K562 (cell line): ENCODE data around the gene SP6. TPM values are rescaled to one million over a fixed set of nuclear protein-coding genes. Genes with fewer than 3 reads are reported as not detected.

Experiments used
- E2F6 ChIP-seq, 2 experiments: IDR thresholded peaks; 2 replicates each; pipeline ENCODE4 v1.6.1; 2011; ENCODE audit warnings: borderline replicate concordance in 1 of 2, control low read depth in 1 of 2, low read depth in 1 of 2, low read length in 1 of 2, mild to moderate bottlenecking in 1 of 2, mixed read lengths in 1 of 2, moderate library complexity in 1 of 2; ENCODE audit not compliant: insufficient read depth in 1 of 2, insufficient read length in 1 of 2, poor library complexity in 1 of 2, severe bottlenecking in 1 of 2; ENCODE audit errors: extremely low read depth in 1 of 2
- FOXK1 ChIP-seq: sonication (generic); formaldehyde crosslinking; IDR thresholded peaks from 2 replicates; pipeline ENCODE4 v1.8.0; 2022; ENCODE audit warnings: missing genetic modification reagents, mild to moderate bottlenecking, borderline replicate concordance
- FOXK2 ChIP-seq, 2 experiments: fragments of 450-650 bp; IDR thresholded peaks in 1 of 2; conservative IDR thresholded peaks in 1 of 2; 2 replicates each; pipeline ENCODE4 v1.6.1; 2016; ENCODE audit warnings: low read depth in 2 of 2, mild to moderate bottlenecking in 1 of 2
- KDM5B ChIP-seq: fragments of 200-600 bp; sonication (generic); IDR thresholded peaks from 2 replicates; pipeline ENCODE4 v1.6.1; 2012; ENCODE audit warnings: low read depth, mild to moderate bottlenecking, moderate library complexity, low read length, control low read depth, inconsistent platforms; ENCODE audit not compliant: insufficient replicate concordance
- KLF1 ChIP-seq: fragments of 450-650 bp; IDR thresholded peaks from 2 replicates; pipeline ENCODE4 v1.6.1; 2016; ENCODE audit warnings: missing genetic modification characterization, missing compliant biosample characterization
- MNT ChIP-seq, 2 experiments: fragments of 450-650 bp; conservative IDR thresholded peaks; 2 replicates each; pipeline ENCODE4 v1.6.1; 2017; ENCODE audit warnings: mild to moderate bottlenecking in 2 of 2, moderate library complexity in 2 of 2
- NR3C1 ChIP-seq: sonication (generic); formaldehyde crosslinking; IDR thresholded peaks from 2 replicates; pipeline ENCODE4 v1.8.1; 2022; ENCODE audit warnings: missing genetic modification reagents
- SAP30 ChIP-seq: fragments of 200-600 bp; sonication (generic); IDR thresholded peaks from 2 replicates; pipeline ENCODE4 v1.6.1; 2012; ENCODE audit warnings: borderline replicate concordance, low read depth, mild to moderate bottlenecking, moderate library complexity, low read length, control low read depth, inconsistent platforms; ENCODE audit not compliant: insufficient read depth, poor library complexity, severe bottlenecking
- ZBED1 ChIP-seq: IDR thresholded peaks from 2 replicates; pipeline ENCODE4 v1.6.1; 2014
- polyA plus RNA-seq, 8 experiments: library from polyadenylated mRNA; depleted of rRNA in 4 of 8; stranded (reverse) in 5 of 8; unstranded in 3 of 8; fragments of >200 nt; fragmentation: Nextera tagmentation in 2 of 8; fragmentation: Illumina TruSeq in 1 of 8; extraction: Ambion mirVana in 2 of 8; extraction: Trizol in 1 of 8; gene quantifications; 2 replicates each; pipeline versions ENCODE4 v1.2.1 to v1.2.3, GENCODE V29; 2011 to 2014; ENCODE audit warnings: inconsistent platforms in 1 of 8, missing spikeins in 1 of 8
- total RNA-seq, 7 experiments: library from RNA; depleted of rRNA in 6 of 7; stranded (reverse); fragments of >200 nt in 6 of 7; fragmentation: Illumina TruSeq in 2 of 7; extraction: Trizol in 2 of 7; gene quantifications; 2 replicates each; pipeline versions ENCODE4 v1.2.1 to v1.2.3, GENCODE V29; 2011 to 2021; ENCODE audit warnings: low replicate concordance in 1 of 7
- TF ChIP-seq, protein P1 (sequence below): fragments of 450-650 bp; IDR thresholded peaks from 2 replicates; pipeline ENCODE4 v1.6.1; 2016
- TF ChIP-seq, protein P2 (sequence below): fragments of 200-800 bp; sonication (Bioruptor generic); IDR thresholded peaks from 2 replicates; pipeline ENCODE4 v1.6.1; 2016; ENCODE audit warnings: missing genetic modification characterization, missing compliant biosample characterization

The SP6 gene
- total and polyA plus RNA-seq, 9 of the 15 experiments (the other 6 are each of a cell fraction or from before 2014, with no cell fraction given): 0.11 to 7.9 (median 2.2) TPM

DNA sequence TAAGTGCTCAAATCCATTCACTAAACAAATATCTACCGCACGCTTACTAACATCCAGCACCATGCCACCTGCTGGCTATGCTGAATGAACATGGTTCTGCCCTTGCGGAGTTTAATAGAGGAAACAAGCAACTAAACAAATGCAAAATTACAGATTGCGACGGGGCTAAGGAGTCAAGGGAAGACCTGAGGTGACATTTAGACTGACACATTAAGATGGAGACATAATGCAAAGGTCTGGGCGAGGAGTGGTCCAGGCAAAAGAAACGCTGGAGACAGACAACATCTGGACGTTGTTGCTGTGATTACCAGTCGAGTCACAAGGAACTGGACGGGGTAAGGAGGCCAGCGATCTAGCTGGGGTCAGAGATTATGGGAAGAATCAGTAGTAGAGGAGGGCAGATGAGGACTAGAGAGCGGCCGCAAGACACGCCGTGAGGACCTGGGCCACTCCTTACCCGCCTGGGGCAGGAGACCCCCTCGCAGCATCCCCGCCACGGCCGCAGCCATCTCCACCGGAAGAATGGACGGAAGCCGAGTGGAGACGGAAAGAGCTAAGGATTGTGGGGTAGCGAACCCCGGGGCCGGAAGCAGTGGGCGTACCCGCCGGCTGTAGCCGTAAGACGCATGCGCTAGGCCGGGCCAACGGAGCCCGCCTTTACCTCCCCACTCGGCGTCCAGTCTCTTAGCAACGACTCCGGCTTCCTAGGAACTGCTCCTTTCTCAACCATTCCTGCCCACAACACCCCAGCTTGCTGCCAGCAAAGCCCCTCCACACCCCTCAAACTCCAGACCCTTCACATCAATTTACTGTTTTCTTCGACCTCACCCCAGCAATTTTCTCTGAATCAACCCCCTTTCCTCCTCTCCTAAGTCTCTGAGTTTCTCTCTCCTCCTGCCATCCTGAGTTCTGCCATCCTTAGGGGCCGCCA, 19.7 kb downstream of the SP6 start, which contains the start of the genes LRRC46 and MRPL10 (continued):
- TF ChIP-seq, protein P1, sequence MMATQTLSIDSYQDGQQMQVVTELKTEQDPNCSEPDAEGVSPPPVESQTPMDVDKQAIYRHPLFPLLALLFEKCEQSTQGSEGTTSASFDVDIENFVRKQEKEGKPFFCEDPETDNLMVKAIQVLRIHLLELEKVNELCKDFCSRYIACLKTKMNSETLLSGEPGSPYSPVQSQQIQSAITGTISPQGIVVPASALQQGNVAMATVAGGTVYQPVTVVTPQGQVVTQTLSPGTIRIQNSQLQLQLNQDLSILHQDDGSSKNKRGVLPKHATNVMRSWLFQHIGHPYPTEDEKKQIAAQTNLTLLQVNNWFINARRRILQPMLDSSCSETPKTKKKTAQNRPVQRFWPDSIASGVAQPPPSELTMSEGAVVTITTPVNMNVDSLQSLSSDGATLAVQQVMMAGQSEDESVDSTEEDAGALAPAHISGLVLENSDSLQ: no peak
- TF ChIP-seq FOXK2 (conservative IDR thresholded peaks at IDR 0.05 in 1 of 2, IDR thresholded peaks at IDR 0.05 in 1 of 2; ENCODE audit: low read depth in 2 of 2): peak; percentile 48 to 75; a peak in 3 of 4 replicates
- peak in 1 of 2 experiments; percentile 35 for TF ChIP-seq E2F6 (IDR thresholded peaks at IDR 0.05; ENCODE audit: borderline replicate concordance in 1 of 2, extremely low read depth in 1 of 2, insufficient read depth in 1 of 2, insufficient read length in 1 of 2, low read depth in 1 of 2, low read length in 1 of 2, poor library complexity in 1 of 2, severe bottlenecking in 1 of 2)
- TF ChIP-seq, protein P2, sequence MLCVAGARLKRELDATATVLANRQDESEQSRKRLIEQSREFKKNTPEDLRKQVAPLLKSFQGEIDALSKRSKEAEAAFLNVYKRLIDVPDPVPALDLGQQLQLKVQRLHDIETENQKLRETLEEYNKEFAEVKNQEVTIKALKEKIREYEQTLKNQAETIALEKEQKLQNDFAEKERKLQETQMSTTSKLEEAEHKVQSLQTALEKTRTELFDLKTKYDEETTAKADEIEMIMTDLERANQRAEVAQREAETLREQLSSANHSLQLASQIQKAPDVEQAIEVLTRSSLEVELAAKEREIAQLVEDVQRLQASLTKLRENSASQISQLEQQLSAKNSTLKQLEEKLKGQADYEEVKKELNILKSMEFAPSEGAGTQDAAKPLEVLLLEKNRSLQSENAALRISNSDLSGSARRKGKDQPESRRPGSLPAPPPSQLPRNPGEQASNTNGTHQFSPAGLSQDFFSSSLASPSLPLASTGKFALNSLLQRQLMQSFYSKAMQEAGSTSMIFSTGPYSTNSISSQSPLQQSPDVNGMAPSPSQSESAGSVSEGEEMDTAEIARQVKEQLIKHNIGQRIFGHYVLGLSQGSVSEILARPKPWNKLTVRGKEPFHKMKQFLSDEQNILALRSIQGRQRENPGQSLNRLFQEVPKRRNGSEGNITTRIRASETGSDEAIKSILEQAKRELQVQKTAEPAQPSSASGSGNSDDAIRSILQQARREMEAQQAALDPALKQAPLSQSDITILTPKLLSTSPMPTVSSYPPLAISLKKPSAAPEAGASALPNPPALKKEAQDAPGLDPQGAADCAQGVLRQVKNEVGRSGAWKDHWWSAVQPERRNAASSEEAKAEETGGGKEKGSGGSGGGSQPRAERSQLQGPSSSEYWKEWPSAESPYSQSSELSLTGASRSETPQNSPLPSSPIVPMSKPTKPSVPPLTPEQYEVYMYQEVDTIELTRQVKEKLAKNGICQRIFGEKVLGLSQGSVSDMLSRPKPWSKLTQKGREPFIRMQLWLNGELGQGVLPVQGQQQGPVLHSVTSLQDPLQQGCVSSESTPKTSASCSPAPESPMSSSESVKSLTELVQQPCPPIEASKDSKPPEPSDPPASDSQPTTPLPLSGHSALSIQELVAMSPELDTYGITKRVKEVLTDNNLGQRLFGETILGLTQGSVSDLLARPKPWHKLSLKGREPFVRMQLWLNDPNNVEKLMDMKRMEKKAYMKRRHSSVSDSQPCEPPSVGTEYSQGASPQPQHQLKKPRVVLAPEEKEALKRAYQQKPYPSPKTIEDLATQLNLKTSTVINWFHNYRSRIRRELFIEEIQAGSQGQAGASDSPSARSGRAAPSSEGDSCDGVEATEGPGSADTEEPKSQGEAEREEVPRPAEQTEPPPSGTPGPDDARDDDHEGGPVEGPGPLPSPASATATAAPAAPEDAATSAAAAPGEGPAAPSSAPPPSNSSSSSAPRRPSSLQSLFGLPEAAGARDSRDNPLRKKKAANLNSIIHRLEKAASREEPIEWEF (CRISPR knock-in tag): no peak
- TF ChIP-seq SAP30: peak; percentile 81
- TF ChIP-seq NR3C1: no peak
- TF ChIP-seq ZBED1: peak; percentile 75; the same call in 1 of the 2 replicates
- peak; percentile 78; the same call in 1 of the 2 replicates for TF ChIP-seq FOXK1
- TF ChIP-seq KDM5B: peak; percentile 93
- peak; percentile 62; the same call in 1 of the 2 replicates for TF ChIP-seq KLF1
- peak; percentile 39 to 79; a peak in 3 of 4 replicates for TF ChIP-seq MNT (conservative IDR thresholded peaks at IDR 0.05)
